HepG2 (cell line): ENCODE measurements around the gene ATP5PB. TPM values are rescaled to one million over a fixed set of nuclear protein-coding genes. Genes with fewer than 3 reads are reported as not detected.

ENCODE experiments used
- ATAC-seq: fragments of 200-7000 bp; cut with Tn5 transposase; 3 replicates; pipeline ENCODE4 v1.9.1; 2020; ENCODE audit warnings: mild to moderate bottlenecking, moderate library complexity
- BruUV-seq: library from RNA; stranded (reverse); fragments of 400-500 nt; replicated peaks from 2 replicates; lab custom pipeline; 2021; lab: Mats Ljungman, UMichigan
- CTCF ChIA-PET: fragments of 300-600 bp; formaldehyde crosslinking; extraction: SDS; loops from one replicate; lab custom pipeline; 2021; ENCODE audit warnings: low total read pairs, inconsistent platforms, low intra/inter-chr PET ratio; lab: Yijun Ruan, JAX
- POLR2A ChIA-PET: fragments of 350-600 bp; sonication (Branson Sonifier 250); formaldehyde crosslinking; loops from one replicate; lab custom pipeline; 2020; ENCODE audit warnings: antibody characterized with exemption, inconsistent platforms; lab: Yijun Ruan, JAX
- DNase-seq: peaks from one replicate; pipeline ENCODE4 v3.0.0-alpha.2; 2015; ENCODE audit warnings: low spot score
- FAIRE-seq: peaks from 3 replicates; lab custom pipeline; 2011; peaks lifted over from hg19 to GRCh38; lab: Jason Lieb, UNC
- H2AFZ ChIP-seq: one replicate; pipeline ENCODE4 v1.6.1; 2011; ENCODE audit warnings: low read length, inconsistent platforms
- H3K27ac ChIP-seq: fragments of 300-600 bp; 3 replicates; pipeline ENCODE4 v1.8.0; 2011; ENCODE audit warnings: mixed run types, mild to moderate bottlenecking, mixed read lengths, low read length, inconsistent platforms; ENCODE audit not compliant: insufficient read depth; ENCODE audit errors: extremely low read length
- H3K27me3 ChIP-seq, 2 experiments: fragments of 200-600 bp in 1 of 2; 2 replicates in 1 of 2; 3 replicates in 1 of 2; pipeline versions ENCODE4 v1.6.0 to v1.8.0; 2011; ENCODE audit warnings: low read length in 2 of 2, mild to moderate bottlenecking in 2 of 2, moderate library complexity in 2 of 2, inconsistent platforms in 1 of 2; ENCODE audit not compliant: insufficient read depth in 2 of 2, control insufficient read depth in 1 of 2
- H3K36me3 ChIP-seq, 2 experiments: fragments of 200-600 bp in 1 of 2; replicated peaks in 1 of 2; 2 replicates in 1 of 2; 3 replicates in 1 of 2; pipeline versions ENCODE4 v1.5.1 to v1.8.0; 2011; ENCODE audit warnings: low read length in 2 of 2, inconsistent platforms in 1 of 2; ENCODE audit not compliant: insufficient read depth in 2 of 2, control insufficient read depth in 1 of 2
- H3K4me1 ChIP-seq: 2 replicates; pipeline ENCODE4 v1.5.1; 2012; ENCODE audit warnings: low read length, inconsistent platforms; ENCODE audit not compliant: insufficient read depth
- H3K4me2 ChIP-seq: 2 replicates; pipeline ENCODE4 v1.6.0; 2011; ENCODE audit warnings: low read depth, low read length, inconsistent platforms
- H3K4me3 ChIP-seq, 3 experiments: fragments of 200-600 bp in 1 of 3; sonication (generic), shearing (Covaris generic) in 1 of 3; replicated peaks in 1 of 3; 2 replicates each; pipeline ENCODE4 v1.5.1; 2011 to 2016; ENCODE audit warnings: low read length in 3 of 3, inconsistent platforms in 2 of 3, low read depth in 2 of 3, mild to moderate bottlenecking in 2 of 3, control low read depth in 1 of 3, mixed read lengths in 1 of 3; ENCODE audit not compliant: insufficient read depth in 1 of 3
- H3K79me2 ChIP-seq: one replicate; pipeline ENCODE4 v1.6.1; 2011; ENCODE audit warnings: low read length, inconsistent platforms; ENCODE audit not compliant: insufficient read depth
- H3K9ac ChIP-seq: 2 replicates; pipeline ENCODE4 v1.6.0; 2011; ENCODE audit warnings: mild to moderate bottlenecking, low read depth, low read length, inconsistent platforms; ENCODE audit not compliant: insufficient read depth
- H3K9me3 ChIP-seq: 2 replicates; pipeline ENCODE4 v1.5.1; 2012; ENCODE audit warnings: mild to moderate bottlenecking, low read length
- H4K20me1 ChIP-seq: 2 replicates; pipeline ENCODE4 v1.6.0; 2011; ENCODE audit warnings: inconsistent platforms, mild to moderate bottlenecking, low read length, moderate library complexity; ENCODE audit not compliant: insufficient read depth
- ZNF460 ChIP-seq: sonication (generic); formaldehyde crosslinking; IDR thresholded peaks from 2 replicates; pipeline ENCODE4 v1.5.1; 2020; ENCODE audit warnings: missing genetic modification reagents, mild to moderate bottlenecking, borderline replicate concordance
- ZNF772 ChIP-seq: sonication (generic); formaldehyde crosslinking; IDR thresholded peaks from 2 replicates; pipeline ENCODE4 v1.5.0; 2020; ENCODE audit warnings: mild to moderate bottlenecking, missing genetic modification reagents
- ZNF850 ChIP-seq: sonication (generic); formaldehyde crosslinking; conservative IDR thresholded peaks from 2 replicates; pipeline ENCODE4 v1.9.0; 2021; ENCODE audit warnings: mild to moderate bottlenecking, missing genetic modification reagents
- WGBS: methylation state at CpG from one replicate; pipeline ENCODE4 v1.1.6; 2017; ENCODE audit warnings: low lambda C conversion rate; 5-methylcytosine and 5-hydroxymethylcytosine counted together
- in situ Hi-C: cut with HindIII; loops from 2 replicates; pipeline ENCODE4 v1.10.0; 2017; ENCODE audit warnings: low pct_unique_long_range_greater_than_20kb; ENCODE audit not compliant: extremely low pct_ligation_motif_present
- intact Hi-C: fragments of 100-400 bp; cut with micrococcal nuclease; formaldehyde crosslinking; loops from one replicate; pipeline ENCODE4 v1.10.0; 2022; ENCODE audit not compliant: unreplicated experiment
- polyA plus RNA-seq, 8 experiments: library from polyadenylated mRNA; depleted of rRNA in 3 of 8; stranded (reverse) in 7 of 8; unstranded in 1 of 8; fragments of >200 nt; fragmentation: Illumina TruSeq in 4 of 8; extraction: Trizol in 4 of 8; gene quantifications; 2 replicates each; pipeline versions ENCODE4 v1.2.1 to v1.2.3, GENCODE V29; 2011 to 2016; ENCODE audit warnings: low read depth in 4 of 8, missing spikeins in 1 of 8, mixed read lengths in 1 of 8; ENCODE audit not compliant: insufficient read depth in 1 of 8
- total RNA-seq, 5 experiments: library from RNA; depleted of rRNA; stranded (reverse); fragments of >200 nt; fragmentation: Illumina TruSeq; extraction: Trizol; gene quantifications; 2 replicates each; pipeline ENCODE4 v1.2.3, GENCODE V29; 2016; ENCODE audit warnings: low read depth in 1 of 5
- TF ChIP-seq, protein P1 (sequence below): sonication (generic); formaldehyde crosslinking; IDR thresholded peaks from 2 replicates; pipeline ENCODE4 v1.4.0; 2020; ENCODE audit warnings: missing genetic modification reagents; ENCODE audit errors: not compliant biosample characterization
- TF ChIP-seq, protein P2 (sequence below): sonication (generic); formaldehyde crosslinking; IDR thresholded peaks from 2 replicates; pipeline ENCODE4 v1.4.0; 2020; ENCODE audit warnings: missing genetic modification reagents, mild to moderate bottlenecking, borderline replicate concordance

The ATP5PB gene
- total and polyA plus RNA-seq, 2 of the 13 experiments (the other 11 are each of a cell fraction or from before 2014, with no cell fraction given), result 297 to 541 TPM

DNA sequence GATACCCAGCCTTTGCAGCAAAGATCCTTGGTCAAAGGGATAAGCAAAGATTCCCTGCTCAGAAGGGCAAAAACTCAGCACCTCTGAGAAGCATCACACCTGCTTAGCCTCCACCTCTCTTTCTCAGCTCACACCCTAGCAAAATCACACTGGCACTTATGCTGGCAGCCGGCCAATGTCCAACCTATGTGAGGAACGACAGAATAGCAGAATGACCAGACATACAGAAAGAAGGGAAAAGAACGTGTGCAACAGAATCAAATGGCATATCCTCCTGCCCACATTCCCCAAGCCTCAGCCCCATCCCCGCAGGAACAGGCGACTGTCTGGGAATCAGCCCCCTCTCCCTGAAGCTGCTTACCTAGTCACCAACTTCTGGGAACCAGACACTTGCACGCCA lies 54.8 kb downstream of the ATP5PB start:
- H3K9me3 ChIP-seq, result no peaks in the 10 kb centered on the region
- intact Hi-C loops, result loop anchor here (1.0 kb wide), 1 partner anchor 15 kb away; no protein-coding TSS in a partner anchor
- no peak for ATAC-seq
- H3K4me2 ChIP-seq, result peak overlapping the region; percentile 32; the same call in 1 of the 2 replicates
- H4K20me1 ChIP-seq, result no peaks in the 10 kb centered on the region
- BruUV-seq, result no TSS peak
- in situ Hi-C loops, result loop anchor here (10.0 kb wide), 1 partner anchor 121 kb away; no protein-coding TSS in a partner anchor
- H3K4me3 ChIP-seq, result no peak overlapping the region
- no peak for DNase-seq
- no peaks in the 10 kb centered on the region; a peak in 1 of 5 replicates for H3K27me3 ChIP-seq
- TF ChIP-seq ZNF460 (CRISPR knock-in tag) (no peak), ZNF850 (CRISPR knock-in tag) (no peak), ZNF772 (CRISPR knock-in tag) (no peak)
- TF ChIP-seq, protein P1, sequence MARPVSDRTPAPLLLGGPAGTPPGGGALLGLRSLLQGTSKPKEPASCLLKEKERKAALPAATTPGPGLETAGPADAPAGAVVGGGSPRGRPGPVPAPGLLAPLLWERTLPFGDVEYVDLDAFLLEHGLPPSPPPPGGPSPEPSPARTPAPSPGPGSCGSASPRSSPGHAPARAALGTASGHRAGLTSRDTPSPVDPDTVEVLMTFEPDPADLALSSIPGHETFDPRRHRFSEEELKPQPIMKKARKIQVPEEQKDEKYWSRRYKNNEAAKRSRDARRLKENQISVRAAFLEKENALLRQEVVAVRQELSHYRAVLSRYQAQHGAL (CRISPR knock-in tag), result no peak
- TF ChIP-seq, protein P2, sequence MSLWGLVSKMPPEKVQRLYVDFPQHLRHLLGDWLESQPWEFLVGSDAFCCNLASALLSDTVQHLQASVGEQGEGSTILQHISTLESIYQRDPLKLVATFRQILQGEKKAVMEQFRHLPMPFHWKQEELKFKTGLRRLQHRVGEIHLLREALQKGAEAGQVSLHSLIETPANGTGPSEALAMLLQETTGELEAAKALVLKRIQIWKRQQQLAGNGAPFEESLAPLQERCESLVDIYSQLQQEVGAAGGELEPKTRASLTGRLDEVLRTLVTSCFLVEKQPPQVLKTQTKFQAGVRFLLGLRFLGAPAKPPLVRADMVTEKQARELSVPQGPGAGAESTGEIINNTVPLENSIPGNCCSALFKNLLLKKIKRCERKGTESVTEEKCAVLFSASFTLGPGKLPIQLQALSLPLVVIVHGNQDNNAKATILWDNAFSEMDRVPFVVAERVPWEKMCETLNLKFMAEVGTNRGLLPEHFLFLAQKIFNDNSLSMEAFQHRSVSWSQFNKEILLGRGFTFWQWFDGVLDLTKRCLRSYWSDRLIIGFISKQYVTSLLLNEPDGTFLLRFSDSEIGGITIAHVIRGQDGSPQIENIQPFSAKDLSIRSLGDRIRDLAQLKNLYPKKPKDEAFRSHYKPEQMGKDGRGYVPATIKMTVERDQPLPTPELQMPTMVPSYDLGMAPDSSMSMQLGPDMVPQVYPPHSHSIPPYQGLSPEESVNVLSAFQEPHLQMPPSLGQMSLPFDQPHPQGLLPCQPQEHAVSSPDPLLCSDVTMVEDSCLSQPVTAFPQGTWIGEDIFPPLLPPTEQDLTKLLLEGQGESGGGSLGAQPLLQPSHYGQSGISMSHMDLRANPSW (CRISPR knock-in tag), result no peak
- H3K36me3 ChIP-seq, result no peaks in the 10 kb centered on the region
- ChIA-PET POLR2A (interaction anchor here (1.2 kb wide), 1 partner anchor 22 kb away, joined by 4 read pairs; no protein-coding TSS in a partner anchor), CTCF (no interaction called here)
- no peak overlapping the region for H2AFZ ChIP-seq
- no peak overlapping the region for H3K9ac ChIP-seq
- no peak for FAIRE-seq
- H3K79me2 ChIP-seq, result no peaks in the 10 kb centered on the region
- H3K4me1 ChIP-seq, result peaks cover 44% of the 10 kb centered on the region
- 23% methylated on average over 4 of the region's 6 CpGs for WGBS
- H3K27ac ChIP-seq, result no peak overlapping the region
